ENCODE results near the gene NEDD4L.

DNA sequence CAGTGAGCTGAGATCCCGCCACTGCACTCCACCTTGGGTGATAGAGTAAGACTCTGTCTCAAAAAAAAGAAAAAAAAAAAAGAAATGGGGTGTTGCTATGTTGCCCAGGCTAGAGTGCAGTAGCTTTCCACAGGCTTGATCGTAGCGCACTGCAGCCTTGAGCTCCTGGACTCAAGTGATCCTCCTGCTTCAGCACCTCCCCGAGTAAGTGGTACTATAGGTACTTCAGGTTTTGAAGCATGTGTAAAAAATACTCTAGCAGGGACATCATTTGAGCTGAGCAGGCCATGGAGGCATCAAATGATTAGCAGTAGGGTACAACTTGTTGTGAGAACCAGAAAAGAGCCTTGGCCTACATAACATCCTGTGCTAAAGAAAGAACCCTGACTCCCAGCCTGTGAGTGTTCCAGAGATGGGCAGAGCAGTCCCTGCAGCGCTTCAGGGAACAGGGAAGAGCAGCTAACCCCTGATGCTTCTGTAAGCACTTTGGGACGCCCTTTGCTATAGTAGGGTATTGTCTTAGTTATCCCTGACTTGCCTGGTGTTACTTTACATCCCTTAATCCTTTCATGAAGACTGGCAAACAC lies 119.1 kb downstream of the NEDD4L start:
- no peak for TF ChIP-seq CTCF (IDR thresholded peaks at IDR 0.05)
- TF ChIP-seq POLR2A (IDR thresholded peaks at IDR 0.05): no peak
- no peak for TF ChIP-seq EP300 (IDR thresholded peaks at IDR 0.05)

Measured in sigmoid colon (tissue), 4 donors.